Fibroblast of lung (primary cell): ENCODE data around the gene SLC38A3. TPM values are rescaled to one million over a fixed set of nuclear protein-coding genes. Genes with fewer than 3 reads are reported as not detected.

Source experiments
- DNase-seq, 2 donors: peaks; one replicate each; pipeline versions ENCODE4 v3.0.0 to v3.0.0-alpha.2; 2010; ENCODE audit warnings: low read depth in 2 of 2
- H2AFZ ChIP-seq: 2 replicates; pipeline ENCODE4 v1.5.1; 2012; ENCODE audit warnings: low read length, control low read depth, inconsistent platforms
- H3K27ac ChIP-seq: 2 replicates; pipeline ENCODE4 v1.5.1; 2011; ENCODE audit warnings: low read length, control low read depth; ENCODE audit not compliant: insufficient read depth
- H3K27me3 ChIP-seq: 2 replicates; pipeline ENCODE4 v1.5.1; 2011; ENCODE audit warnings: mild to moderate bottlenecking, low read length; ENCODE audit not compliant: control insufficient read depth, insufficient read depth
- H3K36me3 ChIP-seq: 2 replicates; pipeline ENCODE4 v1.5.1; 2011; ENCODE audit warnings: low read length; ENCODE audit not compliant: control insufficient read depth, insufficient read depth
- H3K4me1 ChIP-seq: 2 replicates; pipeline ENCODE4 v1.5.1; 2011; ENCODE audit warnings: low read length; ENCODE audit not compliant: control insufficient read depth, insufficient read depth; ENCODE audit errors: extremely low read depth
- H3K4me2 ChIP-seq: 2 replicates; pipeline ENCODE4 v1.5.1; 2011; ENCODE audit warnings: low read length, control low read depth; ENCODE audit not compliant: insufficient read depth; ENCODE audit errors: extremely low read depth
- H3K4me3 ChIP-seq, 4 experiments: fragments of 200-600 bp in 1 of 4; sonication (generic) in 1 of 4; replicated peaks in 1 of 4; 2 replicates each; pipeline ENCODE4 v1.5.1; 2011 to 2016; ENCODE audit warnings: low read length in 4 of 4, low read depth in 3 of 4, mild to moderate bottlenecking in 3 of 4, control low read depth in 2 of 4, inconsistent platforms in 1 of 4, mixed read lengths in 1 of 4; ENCODE audit not compliant: insufficient read depth in 1 of 4; ENCODE audit errors: control extremely low read depth in 1 of 4
- H3K79me2 ChIP-seq: 2 replicates; pipeline ENCODE4 v1.5.1; 2012; ENCODE audit warnings: mild to moderate bottlenecking, low read length, inconsistent platforms; ENCODE audit not compliant: control insufficient read depth, insufficient read depth
- H3K9ac ChIP-seq: 2 replicates; pipeline ENCODE4 v1.5.1; 2011; ENCODE audit warnings: mild to moderate bottlenecking, low read length, control low read depth; ENCODE audit not compliant: insufficient read depth
- H3K9me3 ChIP-seq: 2 replicates; pipeline ENCODE4 v1.5.1; 2012; ENCODE audit warnings: low read depth, low read length; ENCODE audit not compliant: control insufficient read depth, insufficient read depth
- H4K20me1 ChIP-seq: 2 replicates; pipeline ENCODE4 v1.5.1; 2011; ENCODE audit warnings: low read length; ENCODE audit not compliant: control insufficient read depth, insufficient read depth; ENCODE audit errors: extremely low read depth
- CTCF ChIP-seq, 2 donors: IDR thresholded peaks in 1 of 2; conservative IDR thresholded peaks in 1 of 2; 1 replicate in 1 of 2; 2 replicates in 1 of 2; pipeline ENCODE4 v1.5.1; 2011 to 2012; ENCODE audit warnings: low read length in 2 of 2, control low read depth in 1 of 2, inconsistent platforms in 1 of 2, low read depth in 1 of 2, mild to moderate bottlenecking in 1 of 2
- EZH2 ChIP-seq: IDR thresholded peaks from 2 replicates; pipeline ENCODE4 v1.5.1; 2012; ENCODE audit warnings: low read length, control low read depth, mild to moderate bottlenecking; ENCODE audit errors: missing control alignments
- polyA plus RNA-seq, 2 donors: library from polyadenylated mRNA; depleted of rRNA in 1 of 2; stranded (reverse) in 1 of 2; unstranded in 1 of 2; fragments of >200 nt; gene quantifications; 2 replicates each; pipeline ENCODE4 v1.2.1, GENCODE V29; 2011 to 2012; ENCODE audit warnings: missing spikeins in 1 of 2
- total RNA-seq: library from RNA; depleted of rRNA; stranded (reverse); fragments of >200 nt; gene quantifications from 2 replicates; pipeline ENCODE4 v1.2.1, GENCODE V29; 2014

SLC38A3 gene
- total and polyA plus RNA-seq, 2 donors (not counting 1 experiment from before 2014, with no cell fraction given), result 0.02 TPM; not detected in 1

GRCh38 chr3:50167069-50167840, 37.8 kb upstream of the SLC38A3 start:
- H3K36me3 ChIP-seq, result no peaks in the 10 kb centered on the region
- H3K4me3 ChIP-seq, result no peak overlapping the region
- H3K27me3 ChIP-seq, result no peaks in the 10 kb centered on the region
- no peak overlapping the region for H2AFZ ChIP-seq
- DNase-seq, result peak; percentile 33 to 46
- H3K27ac ChIP-seq, result no peak overlapping the region
- H3K79me2 ChIP-seq, result no peaks in the 10 kb centered on the region
- no peak overlapping the region for H3K9ac ChIP-seq
- TF ChIP-seq CTCF (conservative IDR thresholded peaks at IDR 0.05 in 1 of 2, IDR thresholded peaks at IDR 0.05 in 1 of 2; ENCODE audit: low read depth in 1 of 2, low read length in 2 of 2) (no peak), EZH2 (no peak)
- no peaks in the 10 kb centered on the region for H4K20me1 ChIP-seq
- no peak overlapping the region for H3K4me2 ChIP-seq
- peaks cover 28% of the 10 kb centered on the region for H3K4me1 ChIP-seq
- H3K9me3 ChIP-seq, result no peaks in the 10 kb centered on the region

- TF ChIP-seq CTCF (conservative IDR thresholded peaks at IDR 0.05 in 1 of 2, IDR thresholded peaks at IDR 0.05 in 1 of 2; ENCODE audit: low read depth in 1 of 2, low read length in 2 of 2), result no peak
- TF ChIP-seq EZH2, result no peak
- Histone ChIP-seq H3K27me3 (no peaks in the 10 kb centered on the region), H3K4me3 (no peak overlapping the region), H3K36me3 (no peaks in the 10 kb centered on the region), H3K27ac (no peak overlapping the region), H3K4me2 (no peak overlapping the region), H3K4me1 (peaks cover 28% of the 10 kb centered on the region), H3K9ac (no peak overlapping the region), H4K20me1 (no peaks in the 10 kb centered on the region), H2AFZ (no peak overlapping the region), H3K9me3 (no peaks in the 10 kb centered on the region), H3K79me2 (no peaks in the 10 kb centered on the region)
- DNase-seq, result no peak
Observed at GRCh38 chr3:50167841-50168209, 37.2 kb upstream of the SLC38A3 start.

- no peaks in the 10 kb centered on the region for H3K79me2 ChIP-seq
- no peak overlapping the region for H3K9ac ChIP-seq
- DNase-seq, result no peak
- H3K27ac ChIP-seq, result no peak overlapping the region
- no peaks in the 10 kb centered on the region for H3K36me3 ChIP-seq
- no peaks in the 10 kb centered on the region for H3K27me3 ChIP-seq
- no peak overlapping the region for H3K4me2 ChIP-seq
- TF ChIP-seq CTCF (conservative IDR thresholded peaks at IDR 0.05 in 1 of 2, IDR thresholded peaks at IDR 0.05 in 1 of 2; ENCODE audit: low read depth in 1 of 2, low read length in 2 of 2), result no peak
- TF ChIP-seq EZH2, result no peak
- no peak overlapping the region for H2AFZ ChIP-seq
- no peaks in the 10 kb centered on the region for H4K20me1 ChIP-seq
- peaks cover 27% of the 10 kb centered on the region for H3K4me1 ChIP-seq
- no peaks in the 10 kb centered on the region for H3K9me3 ChIP-seq
- H3K4me3 ChIP-seq, result no peak overlapping the region
Observed at GRCh38 chr3:50168388-50168787, 36.7 kb upstream of the SLC38A3 start.
